ENCODE measurements around the gene GPR21. TPM values are rescaled to one million over a fixed set of nuclear protein-coding genes. Genes with fewer than 3 reads are reported as not detected.
A peak's percentile ranks its signal among the peaks of the same experiment; 100 is the strongest.

The GPR21 gene
- total RNA-seq, 2 donors from 2014 or later = 1.6 TPM; not detected in 1

DNA sequence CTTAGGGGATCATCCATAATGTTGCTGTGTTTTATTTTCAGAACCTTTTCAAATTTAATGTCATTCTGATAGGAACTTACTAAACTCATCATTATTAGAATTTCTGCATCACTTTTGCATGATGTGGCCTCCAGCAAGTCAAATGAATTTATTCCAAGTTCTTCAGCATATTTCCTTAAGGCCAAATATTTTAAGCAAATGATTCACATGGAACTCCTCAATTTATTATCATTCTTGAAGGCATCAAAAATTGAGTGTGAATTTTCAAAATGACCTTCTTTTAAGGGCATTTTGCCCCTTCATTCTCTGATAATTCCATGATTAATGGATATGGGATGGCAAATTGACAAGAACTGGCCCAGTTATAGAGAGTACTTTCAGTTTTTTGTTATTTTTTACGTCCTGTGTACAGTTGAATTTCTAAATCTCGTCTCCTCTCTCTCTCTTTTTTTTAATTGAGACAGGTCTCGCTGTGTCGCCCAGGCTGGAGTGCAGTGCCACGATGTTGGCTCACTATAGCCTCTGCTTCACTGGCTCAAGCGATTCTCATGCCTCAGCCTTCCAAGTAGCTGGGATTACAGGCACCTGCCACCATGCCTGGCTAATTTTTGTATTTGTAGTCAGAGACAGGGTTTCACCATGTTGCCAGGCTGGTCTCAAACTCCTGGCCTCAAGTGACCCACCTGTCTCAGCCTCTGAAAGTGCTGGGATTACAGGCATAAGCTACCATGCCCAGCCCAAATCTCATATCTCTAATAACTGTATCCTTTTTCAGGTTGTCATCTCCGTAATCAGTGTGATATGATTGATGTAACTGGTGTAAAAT lies 29.1 kb downstream of the GPR21 start:
- Mint-ChIP-seq H3K27me3 (no peaks in the 10 kb centered on the region), H3K4me1 (peaks cover 3% of the 10 kb centered on the region), H3K36me3 (ENCODE audit: low read depth) (peaks cover 13% of the 10 kb centered on the region), H3K27ac (peak overlapping the region; percentile 72), H3K4me3 (no peak overlapping the region)
- no peak for ATAC-seq
- H3K9me3 ChIP-seq (ENCODE audit: control insufficient read depth, low read length, poor library complexity, severe bottlenecking) = no peaks in the 10 kb centered on the region
- no peak for DNase-seq

DNA sequence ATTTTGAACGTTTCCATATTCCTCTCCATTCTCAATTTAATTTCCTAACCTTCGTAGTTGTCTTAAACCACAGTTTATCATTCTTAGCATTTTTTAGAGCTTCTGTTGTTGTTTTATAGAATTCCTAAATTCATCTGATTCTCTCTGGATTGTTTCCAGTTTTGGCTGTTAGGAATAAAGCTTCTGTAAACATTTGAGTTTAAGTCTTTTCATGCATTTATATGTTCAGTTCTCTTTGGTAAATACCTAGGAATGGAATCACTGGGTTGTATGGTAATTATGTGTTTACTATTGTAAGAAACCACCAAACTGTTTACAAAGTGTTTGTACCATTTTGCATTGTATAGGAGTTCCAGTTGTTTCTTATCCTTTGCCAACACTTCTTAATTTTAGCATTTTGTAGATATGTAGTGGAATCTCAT lies 29.7 kb downstream of the GPR21 start:
- Mint-ChIP-seq H3K27ac (peak overlapping the region; percentile 72), H3K4me1 (peaks cover 3% of the 10 kb centered on the region), H3K4me3 (no peak overlapping the region), H3K36me3 (ENCODE audit: low read depth) (peaks cover 14% of the 10 kb centered on the region), H3K27me3 (no peaks in the 10 kb centered on the region)
- DNase-seq (no peak), ATAC-seq (no peak)
- no peaks in the 10 kb centered on the region for H3K9me3 ChIP-seq (ENCODE audit: control insufficient read depth, low read length, poor library complexity, severe bottlenecking)

DNA sequence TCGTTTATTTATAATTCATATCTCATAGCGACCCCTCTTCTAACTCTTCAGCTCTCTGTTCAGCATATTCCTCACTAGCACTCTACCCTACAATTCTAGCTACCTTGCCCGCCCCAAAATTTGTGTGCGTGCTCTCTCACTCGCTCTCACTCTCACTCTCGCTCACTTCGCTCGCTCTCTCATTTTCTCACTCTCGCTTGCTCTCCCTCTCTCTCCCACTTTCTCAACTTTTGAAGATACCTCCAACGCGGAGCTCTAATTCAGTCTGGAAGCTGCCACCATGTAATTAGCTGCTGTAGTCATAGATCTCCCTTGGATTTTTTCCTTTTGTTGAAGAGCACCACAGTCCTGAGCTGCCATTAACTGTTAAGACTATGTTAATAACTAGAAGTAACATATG lies 30.4 kb downstream of the GPR21 start:
- Mint-ChIP-seq H3K27ac (no peak overlapping the region), H3K36me3 (ENCODE audit: low read depth) (peaks cover 14% of the 10 kb centered on the region), H3K4me3 (no peak overlapping the region), H3K4me1 (peaks cover 3% of the 10 kb centered on the region), H3K27me3 (no peaks in the 10 kb centered on the region)
- H3K9me3 ChIP-seq (ENCODE audit: control insufficient read depth, low read length, poor library complexity, severe bottlenecking) = no peaks in the 10 kb centered on the region
- ATAC-seq (no peak), DNase-seq (no peak)

DNA sequence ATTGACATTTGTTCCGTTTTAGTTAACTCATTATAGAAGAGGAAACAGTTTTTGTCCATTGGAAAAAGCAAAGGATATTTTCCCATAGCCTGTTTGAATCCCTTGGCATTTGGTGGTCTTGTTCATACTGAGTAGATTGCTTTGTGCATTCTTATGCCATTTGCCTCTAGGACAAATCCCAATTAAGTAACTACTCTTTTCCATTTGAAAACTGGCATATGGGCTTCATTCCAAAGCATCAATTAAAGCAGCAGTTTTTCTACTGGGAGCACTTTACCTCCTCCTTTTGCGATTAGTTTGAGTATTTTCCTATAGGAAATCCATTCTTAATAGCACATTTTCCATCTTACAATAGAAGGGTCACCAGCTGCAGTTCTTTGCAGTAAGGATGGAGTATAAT lies 31.2 kb downstream of the GPR21 start:
- H3K4me1 Mint-ChIP-seq = peaks cover 3% of the 10 kb centered on the region
- H3K9me3 ChIP-seq (ENCODE audit: control insufficient read depth, low read length, poor library complexity, severe bottlenecking) = no peaks in the 10 kb centered on the region
- DNase-seq (no peak), ATAC-seq (no peak)
- no peak overlapping the region for H3K27ac Mint-ChIP-seq
- H3K27me3 Mint-ChIP-seq = no peaks in the 10 kb centered on the region
- no peak overlapping the region for H3K4me3 Mint-ChIP-seq
- H3K36me3 Mint-ChIP-seq (ENCODE audit: low read depth) = peaks cover 14% of the 10 kb centered on the region

DNA sequence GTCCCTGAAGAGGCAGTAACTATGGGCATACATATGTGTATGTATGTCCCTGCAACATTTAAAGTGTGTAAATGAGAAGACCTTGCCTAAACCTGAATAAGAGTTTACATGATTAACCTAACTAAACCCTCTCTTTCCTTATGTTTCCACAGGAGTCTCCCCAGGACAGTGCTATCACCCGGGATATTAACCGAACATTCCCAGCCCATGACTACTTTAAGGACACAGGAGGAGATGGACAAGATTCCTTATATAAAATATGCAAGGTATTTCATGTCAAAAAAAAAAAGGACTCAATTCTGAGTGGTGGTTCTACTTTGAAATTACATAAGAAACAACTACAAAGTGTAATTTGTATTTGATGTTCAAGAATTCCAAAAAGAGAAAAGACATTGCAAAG lies 31.7 kb downstream of the GPR21 start:
- Mint-ChIP-seq H3K27me3 (no peaks in the 10 kb centered on the region), H3K36me3 (ENCODE audit: low read depth) (peaks cover 15% of the 10 kb centered on the region), H3K4me3 (no peak overlapping the region), H3K4me1 (peaks cover 5% of the 10 kb centered on the region), H3K27ac (no peak overlapping the region)
- ATAC-seq = no peak
- no peak for DNase-seq
- H3K9me3 ChIP-seq (ENCODE audit: control insufficient read depth, low read length, poor library complexity, severe bottlenecking) = no peaks in the 10 kb centered on the region

DNA sequence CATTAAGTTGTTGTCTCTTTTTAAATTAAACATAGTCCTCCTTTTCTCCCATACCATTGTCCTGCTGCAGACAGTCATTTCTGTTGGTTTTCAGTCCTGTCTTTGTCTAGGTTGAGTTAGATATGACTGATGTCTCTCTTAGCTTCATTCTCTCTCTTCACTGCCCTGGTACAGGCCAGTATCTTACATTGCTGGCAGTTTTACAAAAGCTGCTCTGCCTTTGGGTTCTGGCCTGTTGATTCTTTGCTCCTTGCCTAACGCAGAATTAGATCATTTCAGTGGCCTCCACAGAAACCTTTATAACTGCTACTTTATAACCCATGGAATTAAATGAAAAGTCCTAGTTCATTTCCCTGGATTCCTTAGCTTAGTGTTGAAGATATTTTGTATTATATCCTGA lies 33.7 kb downstream of the GPR21 start:
- H3K4me1 Mint-ChIP-seq = peaks cover 9% of the 10 kb centered on the region
- H3K9me3 ChIP-seq (ENCODE audit: control insufficient read depth, low read length, poor library complexity, severe bottlenecking) = no peaks in the 10 kb centered on the region
- H3K27ac Mint-ChIP-seq = no peak overlapping the region
- no peak for ATAC-seq
- H3K36me3 Mint-ChIP-seq (ENCODE audit: low read depth) = peaks cover 18% of the 10 kb centered on the region
- H3K4me3 Mint-ChIP-seq = no peak overlapping the region
- DNase-seq = no peak
- H3K27me3 Mint-ChIP-seq = no peaks in the 10 kb centered on the region

DNA sequence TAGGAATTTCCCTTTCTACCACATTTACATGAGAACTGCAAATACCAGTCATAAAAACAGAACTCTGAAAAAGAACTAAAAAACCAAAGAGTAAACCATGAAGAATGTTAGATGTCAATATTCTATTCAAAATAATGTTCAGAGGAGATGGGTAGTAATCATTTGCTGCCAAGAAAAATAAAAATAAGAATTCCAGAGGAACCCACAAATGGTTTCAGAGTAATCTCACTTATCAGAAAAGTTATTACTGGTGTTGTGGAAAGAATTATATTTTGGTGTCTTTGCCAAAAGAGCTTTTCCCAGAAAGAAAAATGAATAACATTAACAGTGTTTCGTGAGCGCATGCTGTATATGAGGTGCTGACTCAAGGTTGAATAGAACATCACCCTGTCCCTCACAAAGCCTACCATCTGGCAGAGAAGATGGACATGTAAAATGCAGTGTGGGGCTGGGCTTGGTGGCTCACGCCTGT lies 35.6 kb downstream of the GPR21 start:
- ATAC-seq = no peak

DNA sequence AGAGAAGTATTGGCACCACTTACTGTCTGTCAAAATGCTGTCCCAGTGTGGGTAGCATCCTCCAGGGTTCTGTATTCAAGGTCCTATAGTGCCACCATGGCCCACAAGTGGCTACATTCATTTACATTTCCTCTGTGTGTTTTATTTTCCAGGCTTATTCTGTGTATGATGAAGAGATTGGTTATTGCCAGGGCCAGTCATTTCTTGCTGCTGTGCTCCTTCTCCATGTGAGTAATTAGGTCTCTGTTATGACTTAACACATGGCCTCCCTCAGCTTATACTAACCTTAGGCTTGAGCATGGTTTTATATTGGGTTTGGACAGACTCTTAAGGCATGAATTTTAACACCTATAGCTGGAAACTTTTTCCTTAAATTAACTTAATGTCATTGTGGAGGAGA lies 36.7 kb downstream of the GPR21 start:
- Mint-ChIP-seq H3K27me3 (no peaks in the 10 kb centered on the region), H3K4me1 (peaks cover 9% of the 10 kb centered on the region), H3K36me3 (ENCODE audit: low read depth) (peaks cover 15% of the 10 kb centered on the region), H3K27ac (no peak overlapping the region), H3K4me3 (no peak overlapping the region)
- no peaks in the 10 kb centered on the region for H3K9me3 ChIP-seq (ENCODE audit: control insufficient read depth, low read length, poor library complexity, severe bottlenecking)
- no peak for ATAC-seq
- DNase-seq = no peak

More for the DNA sequence above, 35.6 kb downstream of the GPR21 start:
- peaks cover 9% of the 10 kb centered on the region for H3K4me1 Mint-ChIP-seq
- DNase-seq = no peak
- peaks cover 16% of the 10 kb centered on the region for H3K36me3 Mint-ChIP-seq (ENCODE audit: low read depth)
- no peaks in the 10 kb centered on the region for H3K27me3 Mint-ChIP-seq
- H3K9me3 ChIP-seq (ENCODE audit: control insufficient read depth, low read length, poor library complexity, severe bottlenecking) = no peaks in the 10 kb centered on the region
- H3K4me3 Mint-ChIP-seq = no peak overlapping the region
- no peak overlapping the region for H3K27ac Mint-ChIP-seq

DNA sequence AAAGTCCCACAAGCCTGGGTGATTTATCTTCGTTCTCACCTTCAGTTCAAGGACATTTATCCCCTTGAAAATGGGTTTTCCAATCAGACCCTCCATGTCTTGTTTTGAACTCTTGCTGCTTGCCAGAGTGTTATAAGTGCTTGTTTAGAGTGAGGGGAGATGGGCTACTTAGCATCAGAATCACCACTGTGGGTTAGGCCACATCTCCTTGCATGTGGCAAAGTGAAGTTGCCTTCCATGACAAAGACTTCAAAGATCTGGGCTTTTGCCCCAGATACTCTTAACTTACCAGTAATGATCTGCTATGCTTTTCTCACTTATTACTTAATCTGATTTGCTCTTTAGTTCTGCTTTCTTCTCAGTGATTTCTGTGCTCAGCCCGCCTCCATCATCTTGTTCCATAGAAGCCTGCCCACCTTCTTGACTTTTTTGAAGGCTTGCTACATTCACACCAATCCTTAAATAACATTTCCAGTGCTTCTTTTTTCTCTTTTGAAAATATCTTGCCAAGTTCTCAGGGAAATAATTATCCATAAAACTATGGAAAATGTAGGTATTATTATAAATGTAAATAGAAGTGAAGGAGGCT lies 39.0 kb downstream of the GPR21 start:
- no peak overlapping the region for H3K27ac Mint-ChIP-seq
- ATAC-seq = no peak
- H3K9me3 ChIP-seq (ENCODE audit: control insufficient read depth, low read length, poor library complexity, severe bottlenecking) = no peaks in the 10 kb centered on the region
- peaks cover 6% of the 10 kb centered on the region for H3K4me1 Mint-ChIP-seq
- H3K4me3 Mint-ChIP-seq = no peak overlapping the region
- peaks cover 5% of the 10 kb centered on the region for H3K36me3 Mint-ChIP-seq (ENCODE audit: low read depth)
- no peak for DNase-seq
- H3K27me3 Mint-ChIP-seq = no peaks in the 10 kb centered on the region

DNA sequence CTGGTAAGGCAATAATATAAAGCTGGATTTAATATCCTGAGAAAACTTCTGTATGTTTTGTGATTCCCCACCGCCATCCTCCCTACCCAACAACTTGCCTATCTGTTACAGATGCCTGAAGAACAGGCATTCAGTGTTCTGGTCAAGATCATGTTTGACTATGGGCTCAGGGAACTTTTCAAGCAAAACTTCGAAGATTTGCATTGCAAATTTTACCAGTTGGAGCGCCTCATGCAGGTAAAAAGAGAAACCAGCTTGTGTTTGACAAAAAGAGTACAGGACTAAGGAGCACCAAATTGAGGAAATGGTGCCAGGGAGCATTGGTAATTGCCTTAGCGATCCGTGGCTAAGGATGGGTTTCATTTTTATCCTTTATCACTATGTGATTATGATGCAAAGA lies 40.0 kb downstream of the GPR21 start:
- H3K27ac Mint-ChIP-seq = no peak overlapping the region

DNA sequence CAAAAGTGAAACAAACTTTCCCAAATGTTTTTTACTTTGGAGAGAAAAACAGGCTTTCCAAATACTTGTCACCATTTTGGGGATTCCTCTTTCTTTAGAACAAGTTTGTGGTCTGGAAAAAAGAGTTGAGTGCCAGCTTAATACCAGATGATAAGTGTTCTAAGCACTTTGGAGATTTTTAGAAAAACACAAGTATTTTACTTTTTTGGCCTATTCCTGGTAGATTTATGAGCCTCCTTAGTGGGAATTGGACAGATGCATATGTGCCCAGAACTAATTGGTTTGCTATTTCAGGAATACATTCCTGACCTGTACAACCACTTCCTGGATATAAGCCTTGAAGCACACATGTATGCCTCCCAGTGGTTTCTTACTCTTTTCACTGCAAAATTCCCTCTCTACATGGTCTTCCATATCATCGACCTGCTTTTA lies 40.5 kb downstream of the GPR21 start:
- Mint-ChIP-seq H3K27ac (no peak overlapping the region), H3K27me3 (no peaks in the 10 kb centered on the region), H3K36me3 (ENCODE audit: low read depth) (peaks cover 8% of the 10 kb centered on the region), H3K4me1 (peaks cover 6% of the 10 kb centered on the region), H3K4me3 (no peak overlapping the region)
- ATAC-seq (no peak), DNase-seq (no peak)
- H3K9me3 ChIP-seq (ENCODE audit: control insufficient read depth, low read length, poor library complexity, severe bottlenecking) = no peaks in the 10 kb centered on the region

More for the DNA sequence above, 40.0 kb downstream of the GPR21 start:
- H3K9me3 ChIP-seq (ENCODE audit: control insufficient read depth, low read length, poor library complexity, severe bottlenecking) = no peaks in the 10 kb centered on the region
- no peak overlapping the region for H3K4me3 Mint-ChIP-seq
- H3K27me3 Mint-ChIP-seq = no peaks in the 10 kb centered on the region
- peaks cover 6% of the 10 kb centered on the region for H3K4me1 Mint-ChIP-seq
- DNase-seq = no peak
- H3K36me3 Mint-ChIP-seq (ENCODE audit: low read depth) = peaks cover 4% of the 10 kb centered on the region
- ATAC-seq = no peak

DNA sequence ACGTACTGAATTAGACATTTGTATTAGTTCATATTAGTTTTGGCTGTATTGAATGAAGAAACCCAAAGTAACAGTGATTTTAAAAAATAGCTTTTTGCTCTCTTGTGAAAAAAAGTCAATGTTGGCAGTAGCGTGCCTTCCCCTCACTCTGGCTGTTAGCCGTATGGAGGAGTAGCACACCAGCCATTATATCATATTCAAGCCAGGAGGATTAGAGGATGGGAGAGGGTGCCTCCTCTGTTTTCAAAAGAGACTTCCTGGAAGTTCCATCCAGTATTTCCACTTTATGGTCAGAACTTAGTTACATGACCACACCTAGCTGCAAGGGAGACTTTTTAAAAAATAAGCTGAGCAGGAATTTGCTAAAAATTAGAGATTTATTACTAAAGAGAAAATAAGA lies 41.2 kb downstream of the GPR21 start:
- ATAC-seq = no peak
- no peak overlapping the region for H3K27ac Mint-ChIP-seq
- peaks cover 10% of the 10 kb centered on the region for H3K36me3 Mint-ChIP-seq (ENCODE audit: low read depth)
- no peak for DNase-seq
- peaks cover 6% of the 10 kb centered on the region for H3K4me1 Mint-ChIP-seq
- H3K9me3 ChIP-seq (ENCODE audit: control insufficient read depth, low read length, poor library complexity, severe bottlenecking) = no peaks in the 10 kb centered on the region
- H3K4me3 Mint-ChIP-seq = no peak overlapping the region
- no peaks in the 10 kb centered on the region for H3K27me3 Mint-ChIP-seq

DNA sequence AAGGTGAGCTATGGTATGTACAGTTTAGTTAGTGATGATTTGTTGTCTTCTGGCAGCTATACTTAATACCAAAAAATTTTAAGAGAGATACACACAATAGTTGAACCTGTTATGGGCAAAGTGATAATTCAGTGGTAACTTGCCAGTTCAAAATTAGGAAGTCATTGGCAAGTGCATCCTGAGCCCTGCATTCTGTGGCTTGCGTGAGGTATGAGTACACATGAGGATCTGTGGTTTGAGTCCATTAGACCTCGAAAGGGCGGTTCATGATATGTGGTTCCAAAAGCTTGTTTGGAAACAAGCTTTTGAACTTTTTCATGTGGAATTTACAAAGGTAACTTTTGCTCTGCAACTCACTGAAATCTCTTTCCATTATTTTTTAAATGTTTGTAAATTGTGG lies 47.0 kb downstream of the GPR21 start:
- no peak overlapping the region for H3K4me3 Mint-ChIP-seq
- H3K27me3 Mint-ChIP-seq = no peaks in the 10 kb centered on the region
- H3K27ac Mint-ChIP-seq = no peak overlapping the region
- H3K9me3 ChIP-seq (ENCODE audit: control insufficient read depth, low read length, poor library complexity, severe bottlenecking) = no peaks in the 10 kb centered on the region
- DNase-seq (no peak), ATAC-seq (no peak)
- peaks cover 11% of the 10 kb centered on the region for H3K36me3 Mint-ChIP-seq (ENCODE audit: low read depth)
- H3K4me1 Mint-ChIP-seq = peaks cover 3% of the 10 kb centered on the region

DNA sequence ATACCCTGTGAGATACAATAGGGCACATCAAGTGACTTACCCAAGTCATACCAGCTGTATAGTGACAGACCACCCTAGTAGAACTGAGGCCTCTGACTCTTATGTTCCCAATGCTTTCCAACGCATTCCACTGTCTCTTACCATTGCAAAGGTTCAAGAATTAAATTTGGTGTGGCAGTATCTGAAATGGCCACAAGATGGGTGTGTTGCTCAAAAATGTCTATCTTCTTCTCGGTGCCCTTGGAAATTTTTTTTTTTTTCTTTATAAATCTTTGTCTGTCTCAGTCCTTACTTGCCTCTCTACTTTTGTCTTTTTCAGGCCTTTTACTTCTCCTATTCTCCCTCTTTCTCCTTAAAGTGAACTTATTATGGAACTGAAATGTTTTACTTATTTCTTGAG lies 48.4 kb downstream of the GPR21 start:
- Mint-ChIP-seq H3K4me1 (peaks cover 6% of the 10 kb centered on the region), H3K27ac (peak overlapping the region; percentile 62), H3K27me3 (no peaks in the 10 kb centered on the region), H3K4me3 (no peak overlapping the region), H3K36me3 (ENCODE audit: low read depth) (peaks cover 14% of the 10 kb centered on the region)
- H3K9me3 ChIP-seq (ENCODE audit: control insufficient read depth, low read length, poor library complexity, severe bottlenecking) = no peaks in the 10 kb centered on the region
- DNase-seq (no peak), ATAC-seq (no peak)
